ENCODE measurements around the gene GUK1.
A peak's percentile ranks its signal among the peaks of the same experiment; 100 is the strongest.
"Not testable (repeated sequence)": the region's sequence is repeated elsewhere in the genome, so short reads cannot be mapped to it uniquely, and the experiment has no call there.

The GUK1 gene

GRCh38 chr1:228104526-228105269 is 35.4 kb upstream of the GUK1 start:
- no peak for DNase-seq

- DNase-seq: no peak
Measured at GRCh38 chr1:228105270-228105995, 34.6 kb upstream of the GUK1 start.

GRCh38 chr1:228105996-228106799 is 33.9 kb upstream of the GUK1 start:
- DNase-seq: no peak

- no peak for DNase-seq
Measured at GRCh38 chr1:228106800-228107054, 33.4 kb upstream of the GUK1 start.

- no peak for DNase-seq
Measured at GRCh38 chr1:228107636-228108035, 32.4 kb upstream of the GUK1 start.

- no peak for DNase-seq
Measured at GRCh38 chr1:228108055-228108690, 31.9 kb upstream of the GUK1 start.

- no peak for DNase-seq
Measured at GRCh38 chr1:228108742-228109072, 31.4 kb upstream of the GUK1 start.

GRCh38 chr1:228109073-228109961 is 30.8 kb upstream of the GUK1 start, which contains the start of gene MRPL55:
MRPL55 (minus strand) TSS chr1:228109299; CDS start chr1:228108260, 1,039 bp downstream.
- DNase-seq: peak; percentile 98

GRCh38 chr1:228109962-228110488 is 30.1 kb upstream of the GUK1 start:
- no peak for DNase-seq

- DNase-seq: no peak
Measured at GRCh38 chr1:228110556-228110955, 29.5 kb upstream of the GUK1 start.

GRCh38 chr1:228111315-228111714 is 28.8 kb upstream of the GUK1 start:
- not testable (repeated sequence) for DNase-seq

- DNase-seq: no peak
Measured at GRCh38 chr1:228112167-228112566, 27.9 kb upstream of the GUK1 start.

- DNase-seq: no peak
Measured at GRCh38 chr1:228112617-228113016, 27.5 kb upstream of the GUK1 start.

- DNase-seq: no peak
Measured at GRCh38 chr1:228114827-228115226, 25.3 kb upstream of the GUK1 start.

GRCh38 chr1:228117335-228117734 is 22.7 kb upstream of the GUK1 start:
- no peak for DNase-seq

- DNase-seq: no peak
Measured at GRCh38 chr1:228118040-228118439, 22.0 kb upstream of the GUK1 start.

GRCh38 chr1:228120351-228120750 is 19.7 kb upstream of the GUK1 start:
- DNase-seq: no peak

- DNase-seq: no peak
Measured at GRCh38 chr1:228120857-228121489, 19.1 kb upstream of the GUK1 start.

- no peak for DNase-seq
Measured at GRCh38 chr1:228122921-228123441, 17.1 kb upstream of the GUK1 start.

GRCh38 chr1:228123505-228123904 is 16.6 kb upstream of the GUK1 start:
- DNase-seq: no peak

- DNase-seq: no peak
Measured at GRCh38 chr1:228125185-228125584, 14.9 kb upstream of the GUK1 start.
